ENCODE results near the gene DCAF11.

GRCh38 chr14:24149302-24149969, 34.9 kb downstream of the DCAF11 start:
- TF ChIP-seq, protein P1, sequence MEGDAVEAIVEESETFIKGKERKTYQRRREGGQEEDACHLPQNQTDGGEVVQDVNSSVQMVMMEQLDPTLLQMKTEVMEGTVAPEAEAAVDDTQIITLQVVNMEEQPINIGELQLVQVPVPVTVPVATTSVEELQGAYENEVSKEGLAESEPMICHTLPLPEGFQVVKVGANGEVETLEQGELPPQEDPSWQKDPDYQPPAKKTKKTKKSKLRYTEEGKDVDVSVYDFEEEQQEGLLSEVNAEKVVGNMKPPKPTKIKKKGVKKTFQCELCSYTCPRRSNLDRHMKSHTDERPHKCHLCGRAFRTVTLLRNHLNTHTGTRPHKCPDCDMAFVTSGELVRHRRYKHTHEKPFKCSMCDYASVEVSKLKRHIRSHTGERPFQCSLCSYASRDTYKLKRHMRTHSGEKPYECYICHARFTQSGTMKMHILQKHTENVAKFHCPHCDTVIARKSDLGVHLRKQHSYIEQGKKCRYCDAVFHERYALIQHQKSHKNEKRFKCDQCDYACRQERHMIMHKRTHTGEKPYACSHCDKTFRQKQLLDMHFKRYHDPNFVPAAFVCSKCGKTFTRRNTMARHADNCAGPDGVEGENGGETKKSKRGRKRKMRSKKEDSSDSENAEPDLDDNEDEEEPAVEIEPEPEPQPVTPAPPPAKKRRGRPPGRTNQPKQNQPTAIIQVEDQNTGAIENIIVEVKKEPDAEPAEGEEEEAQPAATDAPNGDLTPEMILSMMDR (IDR thresholded peaks at IDR 0.05) = no peak
- TF ChIP-seq POLR2AphosphoS5 (IDR thresholded peaks at IDR 0.05) = no peak
- no peak for TF ChIP-seq POLR2A (IDR thresholded peaks at IDR 0.05)
- no peak for TF ChIP-seq EP300 (IDR thresholded peaks at IDR 0.05)
